NCI-H510A (cell line): ENCODE data around the gene ADPRHL1.

Source experiments
- DNase-seq: peaks from one replicate; lab custom pipeline; 2025; lab: John Stamatoyannopoulos, UW

The ADPRHL1 gene

GRCh38 chr13:113431171-113431570 is 22.1 kb downstream of the ADPRHL1 start:
- no peak for DNase-seq

DNA sequence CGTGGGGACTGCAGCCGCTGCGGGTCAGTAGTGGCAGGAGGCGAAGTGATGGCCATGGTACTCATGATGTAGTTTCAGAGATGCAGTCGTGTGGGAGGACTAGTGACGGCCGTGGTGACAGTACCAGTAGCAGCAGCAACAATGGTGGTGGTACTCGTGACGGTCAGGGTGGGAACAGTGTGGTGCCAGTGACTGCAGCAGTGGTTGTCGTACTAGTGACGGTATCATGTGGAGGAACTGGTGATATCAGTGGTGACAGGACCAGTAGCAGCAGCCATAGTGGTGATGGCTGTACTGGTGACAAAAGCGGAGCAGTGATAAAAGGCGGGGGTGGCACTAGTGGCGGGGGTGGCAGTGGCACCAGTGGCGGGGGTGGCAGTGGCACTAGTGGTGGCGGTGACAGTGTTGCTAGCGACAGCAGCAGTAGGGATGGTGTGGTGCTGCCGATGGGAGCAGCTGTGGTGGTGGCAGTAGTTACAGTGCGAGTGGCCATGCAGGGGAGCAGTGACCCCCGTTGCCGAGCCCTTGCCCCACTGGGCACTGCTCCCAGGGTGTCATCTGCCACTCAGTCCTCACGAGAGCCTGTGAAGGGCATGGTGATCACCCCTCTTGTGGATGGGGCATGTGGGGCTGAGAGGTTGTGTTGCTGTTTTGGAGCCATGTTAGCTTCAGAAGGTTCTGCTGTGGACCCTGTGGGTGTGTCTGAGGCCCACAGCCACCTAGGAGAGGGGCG is 22.7 kb downstream of the ADPRHL1 start:
- DNase-seq, result no peak

GRCh38 chr13:113429608-113429985 is 23.7 kb downstream of the ADPRHL1 start:
- DNase-seq, result no peak

DNA sequence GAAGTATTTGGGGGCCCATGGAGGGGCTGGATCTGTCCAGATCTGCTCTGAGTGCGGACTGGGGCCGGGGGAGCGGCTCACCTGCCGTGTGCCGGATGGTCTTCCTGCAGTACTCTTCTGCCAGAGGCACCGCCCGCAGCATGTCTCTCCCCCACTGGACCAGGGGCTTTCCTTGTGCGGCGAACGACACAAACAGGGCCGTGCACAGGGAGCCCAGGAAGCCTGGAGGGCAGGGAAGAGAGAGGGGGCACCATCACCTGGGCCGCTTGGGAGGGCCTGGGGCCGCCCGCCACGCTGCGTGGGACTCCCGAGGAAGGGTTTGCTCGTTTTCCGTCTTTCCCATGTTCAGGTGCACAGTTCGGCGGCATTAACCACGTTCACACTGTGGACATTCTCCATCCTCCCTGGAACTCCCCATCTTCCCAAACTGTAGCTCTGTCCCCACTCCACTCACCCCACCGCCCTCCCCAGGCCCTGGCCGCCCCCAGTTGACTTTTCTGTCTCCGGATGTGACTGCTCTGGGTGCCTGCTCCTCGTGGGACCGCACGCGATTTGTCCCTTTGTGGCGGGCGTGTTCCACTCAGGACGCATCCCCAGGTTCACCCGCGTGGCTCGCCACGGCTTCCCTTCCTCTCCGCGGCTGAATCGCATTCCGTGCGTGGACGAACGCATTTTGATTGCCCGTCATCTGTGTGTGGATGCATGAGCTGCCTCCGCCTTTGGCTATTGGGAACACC is 24.2 kb downstream of the ADPRHL1 start:
- DNase-seq, result no peak

- no peak for DNase-seq
Observed at GRCh38 chr13:113428469-113428865, 24.8 kb downstream of the ADPRHL1 start.

GRCh38 chr13:113427562-113428468 is 25.5 kb downstream of the ADPRHL1 start:
- no peak for DNase-seq

DNA sequence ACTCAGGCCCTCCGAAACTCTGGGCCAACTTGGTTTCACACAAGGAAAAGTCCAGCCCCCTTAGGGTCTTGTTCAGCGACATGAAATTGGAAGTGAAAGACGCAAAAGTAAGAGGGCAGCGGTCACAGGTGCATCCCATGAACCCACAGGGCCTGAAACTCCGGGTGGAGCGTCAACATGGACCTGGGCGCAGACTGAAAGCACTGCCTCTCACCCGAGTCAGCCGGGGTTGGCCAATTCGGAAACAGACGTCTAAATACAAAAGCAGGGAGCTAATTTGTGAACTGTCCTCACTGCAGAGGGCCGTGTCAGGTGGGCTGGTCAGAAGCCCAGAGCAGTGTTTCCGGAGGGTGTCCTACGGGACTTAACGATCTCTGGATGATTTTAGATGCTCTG is 26.7 kb downstream of the ADPRHL1 start:
- DNase-seq, result no peak

DNA sequence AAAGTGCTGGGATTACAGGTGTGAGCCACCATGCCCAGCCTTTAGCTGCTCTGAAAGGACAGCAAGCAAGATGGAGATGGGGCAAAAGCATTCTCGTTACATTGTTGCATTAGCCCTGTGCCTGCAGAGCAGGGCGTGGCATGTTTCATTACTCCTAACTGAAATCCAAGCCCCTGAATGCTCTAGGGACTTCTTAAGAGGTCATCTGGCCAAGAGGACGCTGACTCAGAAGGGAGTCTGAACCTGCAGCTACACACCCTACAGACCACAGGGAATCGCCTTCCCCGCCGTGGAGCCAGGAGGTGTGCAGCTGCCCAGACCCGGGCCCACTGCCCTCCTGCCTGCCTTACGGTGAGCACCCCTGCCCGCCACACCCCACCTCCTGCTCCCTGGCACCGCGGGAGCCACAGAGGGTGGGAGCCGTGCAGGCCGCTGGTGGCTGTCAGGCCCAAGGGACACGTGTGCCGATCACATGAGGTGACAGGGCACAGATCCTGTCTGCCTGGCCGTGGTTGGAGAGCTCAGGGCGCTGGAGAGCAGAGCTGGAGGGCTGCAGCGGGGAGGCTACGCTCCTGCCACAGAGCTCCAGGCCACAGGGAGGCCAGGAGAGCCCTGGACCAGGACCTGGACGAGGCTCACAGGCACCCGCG is 27.2 kb downstream of the ADPRHL1 start:
- no peak for DNase-seq

DNA sequence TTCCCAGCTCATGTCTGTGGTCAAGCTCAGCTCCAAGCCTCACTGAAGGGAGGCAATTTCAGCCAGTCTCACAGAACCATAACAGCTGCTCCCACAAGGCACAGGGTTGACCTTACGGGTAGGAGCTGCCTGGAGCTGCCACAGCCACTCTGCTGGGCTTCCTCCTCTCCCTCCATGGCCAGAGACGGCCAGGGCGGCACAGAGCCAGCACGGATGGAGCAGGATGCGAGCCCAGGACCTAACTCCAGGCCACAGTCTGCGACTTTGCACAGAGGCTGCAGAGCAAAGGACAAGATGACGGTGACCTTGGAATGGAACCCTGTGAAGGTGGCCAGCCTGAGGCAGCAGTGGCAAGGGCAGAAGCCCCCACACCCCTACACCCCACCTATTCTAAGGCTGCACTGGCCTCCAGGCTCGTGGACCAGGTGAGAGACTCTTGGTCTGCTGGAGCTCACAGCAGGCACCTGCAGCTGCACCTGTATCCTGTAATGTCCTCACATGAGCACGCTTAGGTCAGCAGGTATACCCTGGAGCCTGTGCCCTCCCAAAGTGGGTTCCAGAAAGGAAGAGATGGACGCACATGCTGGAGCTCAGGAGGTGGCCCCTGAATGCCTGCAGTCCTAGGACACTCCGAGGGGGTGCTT is 29.6 kb downstream of the ADPRHL1 start:
- DNase-seq, result no peak

GRCh38 chr13:113422807-113423519 is 30.3 kb downstream of the ADPRHL1 start:
- no peak for DNase-seq

DNA sequence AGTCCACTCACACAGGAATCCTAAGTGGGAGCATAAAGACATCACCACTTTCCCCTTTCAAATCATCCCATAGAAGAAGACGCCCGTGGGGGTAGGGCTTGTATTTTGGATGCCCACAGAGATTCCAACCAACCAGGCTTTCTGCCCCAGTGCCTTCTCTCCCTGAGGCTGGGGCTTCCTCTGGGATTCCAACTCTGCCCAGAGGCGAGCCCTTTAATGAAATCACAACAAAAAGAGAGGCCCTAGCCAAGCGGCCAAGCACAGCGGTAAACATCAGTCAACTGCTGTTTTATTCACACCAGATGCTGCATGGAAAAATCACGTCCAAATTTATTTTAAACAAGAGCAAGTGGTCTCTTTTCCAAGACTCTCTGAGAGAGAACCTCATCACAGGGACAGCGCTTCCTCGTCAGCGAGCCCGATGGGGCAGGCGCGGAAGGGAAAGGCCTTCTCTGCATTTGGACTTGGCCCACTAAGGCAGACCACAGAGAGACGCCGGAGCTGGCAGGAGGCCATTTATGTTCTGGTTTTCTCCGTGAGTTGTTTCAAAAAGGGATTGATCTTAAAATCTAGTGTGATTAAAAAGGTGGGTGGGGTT is 31.5 kb downstream of the ADPRHL1 start:
- DNase-seq, result no peak

GRCh38 chr13:113420833-113421600 is 32.3 kb downstream of the ADPRHL1 start:
- DNase-seq, result no peak

GRCh38 chr13:113420232-113420631 is 33.1 kb downstream of the ADPRHL1 start:
- no peak for DNase-seq

DNA sequence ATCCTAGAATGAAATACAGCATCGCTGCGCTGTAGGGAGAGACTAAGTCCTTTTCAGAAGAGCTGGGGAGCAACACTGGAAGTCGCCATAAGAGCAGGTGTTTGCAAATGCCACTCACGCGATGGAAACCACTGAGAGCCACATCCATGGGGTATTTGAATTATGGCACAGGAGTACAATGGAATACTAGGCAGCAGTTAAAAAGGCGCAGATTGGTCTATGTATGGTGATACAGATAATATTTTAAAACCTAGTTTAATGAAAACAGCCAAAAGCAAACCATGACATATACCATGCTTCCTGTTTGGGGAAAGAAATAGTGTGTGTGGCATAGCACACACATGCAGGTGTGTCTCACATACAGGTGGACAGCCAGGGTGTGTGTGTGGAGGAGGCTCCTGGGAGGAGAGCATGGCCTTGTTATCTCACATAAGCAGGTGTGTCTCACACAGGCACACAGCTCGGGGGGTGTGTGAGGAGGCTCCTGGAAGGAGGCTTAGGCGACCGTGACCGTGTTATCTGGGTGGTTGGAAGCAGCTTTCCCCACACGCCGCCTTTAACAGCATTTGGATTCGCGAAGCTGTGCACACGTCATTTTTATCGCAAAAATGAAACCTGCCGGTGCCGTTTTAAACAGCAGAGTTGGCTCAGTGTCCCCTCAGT is 33.6 kb downstream of the ADPRHL1 start:
- DNase-seq, result no peak

- no peak for DNase-seq
Observed at GRCh38 chr13:113418722-113419049, 34.6 kb downstream of the ADPRHL1 start.

GRCh38 chr13:113417836-113418721 is 35.2 kb downstream of the ADPRHL1 start:
- no peak for DNase-seq

- no peak for DNase-seq
Observed at GRCh38 chr13:113417008-113417751, 36.1 kb downstream of the ADPRHL1 start.

DNA sequence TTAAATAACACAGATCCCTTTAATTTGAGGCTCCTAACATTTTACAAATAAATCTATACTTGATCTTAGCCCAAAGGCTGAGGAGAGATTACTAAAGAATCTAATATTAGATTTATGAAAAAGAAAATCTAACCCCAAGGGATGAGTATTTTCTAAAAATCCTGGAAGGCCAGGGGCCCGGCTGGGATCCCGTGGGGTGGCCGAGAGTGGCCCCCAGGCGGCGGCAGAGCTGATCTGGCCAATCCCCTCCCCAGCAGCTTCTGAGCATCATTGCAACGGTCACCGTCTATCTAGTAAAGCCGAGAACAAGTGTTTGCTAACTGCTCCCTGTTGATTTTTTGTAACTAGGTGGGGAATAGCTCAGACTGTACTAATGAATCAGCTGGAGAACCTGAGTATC is 37.5 kb downstream of the ADPRHL1 start:
- no peak for DNase-seq
